ENCODE results near the gene WFDC8.

The WFDC8 gene

DNA sequence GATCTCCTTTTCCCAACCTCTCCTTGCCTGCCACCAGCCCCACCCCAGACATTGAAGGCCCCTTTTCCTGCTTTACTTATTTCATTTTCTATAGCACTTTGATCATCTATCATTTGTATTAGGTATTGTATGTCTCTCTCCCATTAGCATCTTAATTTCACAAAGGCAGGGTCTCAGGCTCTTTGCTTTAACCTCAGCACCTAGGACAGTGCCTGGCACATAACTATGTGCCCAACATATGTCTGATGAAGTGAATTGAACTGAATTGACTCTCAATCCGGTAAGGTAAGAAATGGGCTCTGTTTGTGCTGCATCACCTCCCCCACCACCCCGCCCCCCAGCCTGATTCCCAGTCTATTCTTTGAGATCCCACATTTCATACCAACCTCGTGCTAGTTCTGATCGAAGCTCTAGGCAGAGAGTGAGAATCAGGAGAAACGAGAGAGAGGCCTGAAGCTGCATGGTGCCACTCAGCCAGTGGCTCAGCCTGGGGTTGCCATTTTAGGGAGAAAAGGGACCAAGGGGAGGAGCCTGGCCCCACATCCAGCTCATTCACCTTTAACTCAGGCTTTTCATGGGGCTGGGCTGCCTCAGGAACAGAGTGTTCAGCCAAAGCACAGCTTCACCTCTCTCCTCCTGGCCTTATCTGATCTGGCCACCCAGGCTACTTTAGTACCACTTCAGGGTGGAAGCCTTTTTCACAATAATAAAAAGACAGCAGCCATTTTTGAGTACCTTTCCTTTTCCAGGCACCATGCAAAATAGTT is 63.8 kb downstream of the WFDC8 start, which contains the start of gene SPINT3:
Gene SPINT3, minus strand, starts transcription at position 476 of the 767 bp plus-strand sequence. Its CDS starts 14 bp downstream, at position 462.
- H3K27ac ChIP-seq (ENCODE audit: low read depth, low read length, severe bottlenecking) = no peak within 1 kb of the TSS
- WGBS, 2 experiments (ENCODE audit: insufficient coverage in 2 of 2) = 80 to 100% methylated on average over 1 to 2 of the region's 5 CpGs
- no peaks in the 10 kb centered on the region for H3K36me3 ChIP-seq (ENCODE audit: control insufficient read depth, insufficient read depth, low read length)
- H3K4me1 ChIP-seq (ENCODE audit: control insufficient read depth, insufficient read depth, low read length, poor library complexity, severe bottlenecking) = no peaks in the 10 kb centered on the region
- H3K9me3 ChIP-seq (ENCODE audit: control insufficient read depth, low read length) = no peaks in the 10 kb centered on the region
- no peak within 1 kb of the TSS for H3K4me3 ChIP-seq (ENCODE audit: extremely low read depth, insufficient read depth, low read length, poor library complexity, severe bottlenecking)

DNA sequence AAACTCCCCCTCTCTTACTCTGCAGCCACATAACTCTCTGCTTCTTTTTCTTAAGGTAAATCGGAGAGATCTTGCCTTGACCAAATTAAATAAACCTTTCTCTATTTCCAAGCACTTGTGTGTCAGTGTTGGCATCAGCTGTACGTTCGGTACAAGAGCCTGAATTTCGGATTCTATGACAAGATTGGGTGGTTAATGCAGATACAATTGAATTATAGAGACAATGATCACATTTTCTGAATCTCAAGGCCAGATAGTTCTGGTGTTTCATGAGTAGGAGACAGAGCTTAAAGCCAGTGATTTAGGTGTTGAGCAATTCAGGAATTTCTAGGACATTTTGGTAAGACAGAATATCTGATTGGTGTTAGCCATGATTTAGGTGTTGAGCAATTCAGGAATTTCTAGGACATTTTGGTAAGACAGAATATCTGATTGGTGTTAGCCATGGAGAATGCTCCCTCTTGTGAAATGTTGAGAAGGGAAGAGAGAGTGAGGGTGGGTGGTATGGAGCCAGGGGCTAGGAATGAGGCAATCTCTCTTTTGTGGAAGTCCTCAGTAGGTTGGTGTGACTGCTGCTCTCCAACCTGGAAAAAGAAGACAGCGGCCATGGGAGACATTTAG is 68.7 kb downstream of the WFDC8 start:
- WGBS, 2 experiments (ENCODE audit: insufficient coverage in 2 of 2) = 94 to 100% methylated on average over 2 to 5 of the region's 5 CpGs

GRCh38 chr20:45509091-45509490 is 70.0 kb downstream of the WFDC8 start:
- Histone ChIP-seq H3K4me1 (ENCODE audit: control insufficient read depth, insufficient read depth, low read length, poor library complexity, severe bottlenecking) (no peaks in the 10 kb centered on the region), H3K36me3 (ENCODE audit: control insufficient read depth, insufficient read depth, low read length) (no peaks in the 10 kb centered on the region), H3K27ac (ENCODE audit: low read depth, low read length, severe bottlenecking) (no peak overlapping the region), H3K4me3 (ENCODE audit: extremely low read depth, insufficient read depth, low read length, poor library complexity, severe bottlenecking) (no peak overlapping the region), H3K9me3 (ENCODE audit: control insufficient read depth, low read length) (no peaks in the 10 kb centered on the region)
- 92 to 98% methylated on average over 4 of the region's 4 CpGs for WGBS, 2 experiments (ENCODE audit: insufficient coverage in 2 of 2)

More for the DNA sequence above, 68.7 kb downstream of the WFDC8 start:
- Histone ChIP-seq H3K9me3 (ENCODE audit: control insufficient read depth, low read length) (no peaks in the 10 kb centered on the region), H3K4me1 (ENCODE audit: control insufficient read depth, insufficient read depth, low read length, poor library complexity, severe bottlenecking) (no peaks in the 10 kb centered on the region), H3K27ac (ENCODE audit: low read depth, low read length, severe bottlenecking) (no peak overlapping the region), H3K4me3 (ENCODE audit: extremely low read depth, insufficient read depth, low read length, poor library complexity, severe bottlenecking) (no peak overlapping the region), H3K36me3 (ENCODE audit: control insufficient read depth, insufficient read depth, low read length) (no peaks in the 10 kb centered on the region)

GRCh38 chr20:45508068-45508886 is 70.8 kb downstream of the WFDC8 start:
- Histone ChIP-seq H3K4me1 (ENCODE audit: control insufficient read depth, insufficient read depth, low read length, poor library complexity, severe bottlenecking) (no peaks in the 10 kb centered on the region), H3K9me3 (ENCODE audit: control insufficient read depth, low read length) (no peaks in the 10 kb centered on the region), H3K4me3 (ENCODE audit: extremely low read depth, insufficient read depth, low read length, poor library complexity, severe bottlenecking) (no peak overlapping the region), H3K36me3 (ENCODE audit: control insufficient read depth, insufficient read depth, low read length) (no peaks in the 10 kb centered on the region), H3K27ac (ENCODE audit: low read depth, low read length, severe bottlenecking) (no peak overlapping the region)
- WGBS, 2 experiments (ENCODE audit: insufficient coverage in 2 of 2) = 78 to 82% methylated on average over 5 of the region's 7 CpGs

- H3K27ac ChIP-seq (ENCODE audit: low read depth, low read length, severe bottlenecking) = no peak overlapping the region
- no peak overlapping the region for H3K4me3 ChIP-seq (ENCODE audit: extremely low read depth, insufficient read depth, low read length, poor library complexity, severe bottlenecking)
- no peaks in the 10 kb centered on the region for H3K4me1 ChIP-seq (ENCODE audit: control insufficient read depth, insufficient read depth, low read length, poor library complexity, severe bottlenecking)
- WGBS, 2 experiments (ENCODE audit: insufficient coverage in 2 of 2) = 94 to 95% methylated on average over 3 of the region's 5 CpGs
- no peaks in the 10 kb centered on the region for H3K9me3 ChIP-seq (ENCODE audit: control insufficient read depth, low read length)
- no peaks in the 10 kb centered on the region for H3K36me3 ChIP-seq (ENCODE audit: control insufficient read depth, insufficient read depth, low read length)
These were observed 71.9 kb downstream of the WFDC8 start for GRCh38 chr20:45507011-45507820.

GRCh38 chr20:45506398-45506797 is 72.7 kb downstream of the WFDC8 start:
- Histone ChIP-seq H3K9me3 (ENCODE audit: control insufficient read depth, low read length) (no peaks in the 10 kb centered on the region), H3K36me3 (ENCODE audit: control insufficient read depth, insufficient read depth, low read length) (no peaks in the 10 kb centered on the region), H3K4me3 (ENCODE audit: extremely low read depth, insufficient read depth, low read length, poor library complexity, severe bottlenecking) (no peak overlapping the region), H3K4me1 (ENCODE audit: control insufficient read depth, insufficient read depth, low read length, poor library complexity, severe bottlenecking) (no peaks in the 10 kb centered on the region), H3K27ac (ENCODE audit: low read depth, low read length, severe bottlenecking) (no peak overlapping the region)
- 90 to 100% methylated on average over 1 of the region's 2 CpGs for WGBS, 2 experiments (ENCODE audit: insufficient coverage in 2 of 2)

DNA sequence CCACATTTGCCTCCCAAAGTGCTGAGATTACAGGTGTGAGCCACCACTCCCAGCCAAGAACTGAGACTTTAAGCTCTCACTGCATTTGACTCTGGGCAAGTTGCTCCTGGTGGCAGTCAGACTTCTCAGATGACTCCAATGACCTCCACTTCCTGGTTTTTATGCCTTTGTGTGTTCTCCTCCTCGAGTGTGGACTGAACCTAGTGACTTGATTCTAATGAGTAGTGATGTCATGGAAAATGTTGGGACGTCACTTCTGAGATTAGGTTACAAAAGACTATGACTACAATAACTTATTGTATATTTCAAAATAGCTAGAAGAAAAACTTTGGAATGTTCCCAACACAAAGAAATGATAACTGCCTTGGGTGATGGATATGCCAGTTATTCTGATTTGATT is 75.7 kb downstream of the WFDC8 start:
- WGBS, 2 experiments (ENCODE audit: insufficient coverage in 2 of 2) = 100% methylated on average over 1 of the region's 2 CpGs; no CpG with 5 or more reads in 1 of the 2 experiments
- no peak overlapping the region for H3K27ac ChIP-seq (ENCODE audit: low read depth, low read length, severe bottlenecking)
- H3K36me3 ChIP-seq (ENCODE audit: control insufficient read depth, insufficient read depth, low read length) = no peaks in the 10 kb centered on the region
- H3K9me3 ChIP-seq (ENCODE audit: control insufficient read depth, low read length) = no peaks in the 10 kb centered on the region
- H3K4me1 ChIP-seq (ENCODE audit: control insufficient read depth, insufficient read depth, low read length, poor library complexity, severe bottlenecking) = no peaks in the 10 kb centered on the region
- H3K4me3 ChIP-seq (ENCODE audit: extremely low read depth, insufficient read depth, low read length, poor library complexity, severe bottlenecking) = no peak overlapping the region

- H3K4me3 ChIP-seq (ENCODE audit: extremely low read depth, insufficient read depth, low read length, poor library complexity, severe bottlenecking) = no peak overlapping the region
- WGBS, 2 experiments (ENCODE audit: insufficient coverage in 2 of 2) = 100% methylated on average over 1 of the region's 1 CpG; no CpG with 5 or more reads in 1 of the 2 experiments
- H3K4me1 ChIP-seq (ENCODE audit: control insufficient read depth, insufficient read depth, low read length, poor library complexity, severe bottlenecking) = no peaks in the 10 kb centered on the region
- H3K27ac ChIP-seq (ENCODE audit: low read depth, low read length, severe bottlenecking) = no peak overlapping the region
- no peaks in the 10 kb centered on the region for H3K36me3 ChIP-seq (ENCODE audit: control insufficient read depth, insufficient read depth, low read length)
- no peaks in the 10 kb centered on the region for H3K9me3 ChIP-seq (ENCODE audit: control insufficient read depth, low read length)
These were observed 76.5 kb downstream of the WFDC8 start for GRCh38 chr20:45502561-45502960.
